H1 (cell line): ENCODE results near the gene FHDC1.

Source experiments
- CTCF ChIP-seq, 3 experiments: IDR thresholded peaks; 1 replicate in 2 of 3; 2 replicates in 1 of 3; pipeline versions ENCODE4 v1.5.1 to v1.6.1; 2011; ENCODE audit warnings: low read length in 3 of 3, mild to moderate bottlenecking in 3 of 3, inconsistent platforms in 2 of 3, low read depth in 1 of 3, moderate library complexity in 1 of 3; ENCODE audit not compliant: insufficient read depth in 1 of 3; ENCODE audit errors: control extremely low read depth in 1 of 3
- POLR2A ChIP-seq, 2 experiments: IDR thresholded peaks; 1 replicate in 1 of 2; 2 replicates in 1 of 2; pipeline ENCODE4 v1.6.1; 2011; ENCODE audit warnings: low read depth in 2 of 2, low read length in 2 of 2, mild to moderate bottlenecking in 2 of 2; ENCODE audit errors: control extremely low read depth in 1 of 2
- POLR2AphosphoS5 ChIP-seq: IDR thresholded peaks from 2 replicates; pipeline ENCODE4 v1.6.1; 2011; ENCODE audit warnings: low read depth, low read length
- SP4 ChIP-seq: IDR thresholded peaks from 2 replicates; pipeline ENCODE4 v1.6.1; 2012; ENCODE audit warnings: low read length, inconsistent platforms
- TAF1 ChIP-seq: IDR thresholded peaks from 2 replicates; pipeline ENCODE4 v1.6.1; 2011; ENCODE audit warnings: mild to moderate bottlenecking, low read depth, low read length

GRCh38 chr4:152942346-152942745 lies 6.2 kb downstream of the FHDC1 start:
- TF ChIP-seq SP4 (no peak), TAF1 (no peak), POLR2A (IDR thresholded peaks at IDR 0.05; ENCODE audit: control extremely low read depth in 1 of 2, low read depth in 2 of 2, low read length in 2 of 2) (no peak), POLR2AphosphoS5 (no peak), CTCF (IDR thresholded peaks at IDR 0.05; ENCODE audit: control extremely low read depth in 1 of 3, insufficient read depth in 1 of 3, low read depth in 1 of 3, low read length in 3 of 3) (no peak)
